ENCODE measurements around the gene DGUOK.
A peak's percentile ranks its signal among the peaks of the same experiment; 100 is the strongest.

- TF ChIP-seq CTCF (conservative IDR thresholded peaks at IDR 0.05 in 1 of 2, IDR thresholded peaks at IDR 0.05 in 1 of 2; ENCODE audit: extremely low read depth in 1 of 2, insufficient read depth in 1 of 2, low read depth in 1 of 2, low read length in 2 of 2) (peak; percentile 8 to 13), EZH2 (IDR thresholded peaks at IDR 0.05; ENCODE audit: borderline replicate concordance, low read length) (no peak)
Measured at GRCh38 chr2:73983322-73984202, 56.9 kb downstream of the DGUOK start.

Data from mammary epithelial cell (primary cell).